ENCODE results near the gene DCST2. TPM values are rescaled to one million over a fixed set of nuclear protein-coding genes. Genes with fewer than 3 reads are reported as not detected.

Gene DCST2
- total and polyA plus RNA-seq, 2 donors from 2014 or later = 0.43 to 1.4 TPM

GRCh38 chr1:155037043-155037442, 3.5 kb upstream of the DCST2 start:
- no peak overlapping the region for H3K9ac ChIP-seq (ENCODE audit: low read length in 3 of 3)
- no peak for TF ChIP-seq CTCF (IDR thresholded peaks at IDR 0.05; ENCODE audit: borderline replicate concordance, extremely low read depth, insufficient read depth)
- intact Hi-C loops (cut with DNase I) = no loop called here
- no peaks in the 10 kb centered on the region for H3K4me1 ChIP-seq (ENCODE audit: control insufficient read depth in 2 of 3, insufficient read depth in 2 of 3, low read depth in 1 of 3, low read length in 3 of 3)
- no peaks in the 10 kb centered on the region for H3K27me3 ChIP-seq (ENCODE audit: control insufficient read depth, insufficient read depth, low read length)
- H3K9me3 ChIP-seq (ENCODE audit: control insufficient read depth in 2 of 3, insufficient read depth in 1 of 3, low read length in 3 of 3) = no peaks in the 10 kb centered on the region
- H3K4me3 ChIP-seq (ENCODE audit: low read length in 3 of 3) = no peak overlapping the region
- DNase-seq (peak in 1 of 5 donors; percentile 21), FAIRE-seq (no peak)
- H3K36me3 ChIP-seq (ENCODE audit: control insufficient read depth in 2 of 3, insufficient read depth in 3 of 3, low read length in 3 of 3) = no peaks in the 10 kb centered on the region
- H3K27ac ChIP-seq (ENCODE audit: low read depth in 2 of 2, low read length in 2 of 2) = no peak overlapping the region

- Histone ChIP-seq H3K4me3 (ENCODE audit: low read length in 3 of 3) (no peak overlapping the region), H3K9ac (ENCODE audit: low read length in 3 of 3) (no peak overlapping the region), H3K4me1 (ENCODE audit: control insufficient read depth in 2 of 3, insufficient read depth in 2 of 3, low read depth in 1 of 3, low read length in 3 of 3) (no peaks in the 10 kb centered on the region), H3K27ac (ENCODE audit: low read depth in 2 of 2, low read length in 2 of 2) (no peak overlapping the region), H3K36me3 (ENCODE audit: control insufficient read depth in 2 of 3, insufficient read depth in 3 of 3, low read length in 3 of 3) (no peaks in the 10 kb centered on the region), H3K27me3 (ENCODE audit: control insufficient read depth, insufficient read depth, low read length) (no peaks in the 10 kb centered on the region), H3K9me3 (ENCODE audit: control insufficient read depth in 2 of 3, insufficient read depth in 1 of 3, low read length in 3 of 3) (no peaks in the 10 kb centered on the region)
- no peak for TF ChIP-seq CTCF (IDR thresholded peaks at IDR 0.05; ENCODE audit: borderline replicate concordance, extremely low read depth, insufficient read depth)
- FAIRE-seq (no peak), DNase-seq (no peak)
- intact Hi-C loops (cut with DNase I) = no loop called here
These were observed 2.4 kb upstream of the DCST2 start for GRCh38 chr1:155035936-155036335.

- no peak for TF ChIP-seq CTCF (IDR thresholded peaks at IDR 0.05; ENCODE audit: borderline replicate concordance, extremely low read depth, insufficient read depth)
- DNase-seq = peak in 1 of 5 donors; percentile 49
- H3K9me3 ChIP-seq (ENCODE audit: control insufficient read depth in 2 of 3, insufficient read depth in 1 of 3, low read length in 3 of 3) = no peaks in the 10 kb centered on the region
- no peaks in the 10 kb centered on the region for H3K4me1 ChIP-seq (ENCODE audit: control insufficient read depth in 2 of 3, insufficient read depth in 2 of 3, low read depth in 1 of 3, low read length in 3 of 3)
- H3K9ac ChIP-seq (ENCODE audit: low read length in 3 of 3) = no peak overlapping the region
- no peaks in the 10 kb centered on the region for H3K36me3 ChIP-seq (ENCODE audit: control insufficient read depth in 2 of 3, insufficient read depth in 3 of 3, low read length in 3 of 3)
- H3K27me3 ChIP-seq (ENCODE audit: control insufficient read depth, insufficient read depth, low read length) = no peaks in the 10 kb centered on the region
- no peak overlapping the region for H3K27ac ChIP-seq (ENCODE audit: low read depth in 2 of 2, low read length in 2 of 2)
- intact Hi-C loops (cut with DNase I) = no loop called here
- no peak for FAIRE-seq
- H3K4me3 ChIP-seq (ENCODE audit: low read length in 3 of 3) = no peak overlapping the region
These were observed 982 bp upstream of the DCST2 start for GRCh38 chr1:155034318-155035208.
